ENCODE measurements around the gene CYSTM1. TPM values are rescaled to one million over a fixed set of nuclear protein-coding genes. Genes with fewer than 3 reads are reported as not detected.

Gene CYSTM1
- total RNA-seq, 2 experiments from 2014 or later = 15.8 to 18.5 TPM

DNA sequence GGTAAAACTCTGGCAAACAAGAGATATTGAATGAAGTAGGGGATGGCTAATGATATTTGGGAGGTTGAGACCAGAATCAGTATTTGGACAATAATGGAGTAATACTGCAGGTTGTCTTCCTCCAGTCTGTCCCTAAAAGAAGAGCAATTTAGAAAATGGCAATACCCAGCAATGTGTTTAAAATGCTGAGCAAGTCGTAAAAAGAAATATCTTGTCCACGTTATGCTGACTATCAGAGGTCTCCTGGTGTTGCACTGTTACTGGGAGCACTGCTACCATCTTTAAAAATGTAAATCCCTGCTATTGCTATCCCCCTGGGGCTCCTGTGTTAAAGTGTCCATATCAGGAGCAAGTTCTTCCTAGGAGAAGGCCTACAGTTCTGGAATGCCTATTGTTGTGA lies 10.4 kb downstream of the CYSTM1 start:
- POLR2A ChIA-PET = no interaction called here
- H3K9me3 Mint-ChIP-seq = no peaks in the 10 kb centered on the region
- intact Hi-C loops (cut with micrococcal nuclease) = no loop called here
- DNase-seq (no peak), ATAC-seq (no peak)
- CTCF ChIA-PET = interaction anchor here (1.1 kb wide), 1 partner anchor 41 kb away, joined by 4 read pairs; no protein-coding TSS in a partner anchor
- H3K4me3 Mint-ChIP-seq = no peak overlapping the region
- H3K4me1 Mint-ChIP-seq (ENCODE audit: low read depth) = peaks cover 4% of the 10 kb centered on the region
- peaks cover 3% of the 10 kb centered on the region for H3K27me3 Mint-ChIP-seq
- H3K36me3 Mint-ChIP-seq (ENCODE audit: low read depth) = no peaks in the 10 kb centered on the region
- H3K27ac Mint-ChIP-seq = no peak overlapping the region
- TF ChIP-seq CTCF (IDR thresholded peaks at IDR 0.05) = no peak

DNA sequence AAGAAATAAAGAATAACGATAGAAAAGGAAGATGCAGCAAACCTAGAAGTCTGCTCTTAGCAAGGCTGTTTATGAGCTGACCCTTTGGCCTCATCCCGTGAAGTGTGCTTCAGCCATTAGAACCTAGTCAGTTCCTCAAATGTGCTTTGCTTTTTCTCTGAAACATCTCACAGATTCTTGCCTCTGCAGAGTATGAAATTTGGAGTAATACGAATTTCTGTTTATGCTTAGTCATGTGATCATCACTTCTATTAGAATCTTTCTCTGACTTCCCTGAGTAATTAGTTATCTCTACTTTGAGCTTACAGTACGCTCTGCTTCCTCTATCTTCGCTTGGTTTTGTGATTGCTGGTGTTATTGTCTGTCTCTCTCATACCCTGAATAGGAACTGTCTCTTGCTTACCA lies 11.3 kb downstream of the CYSTM1 start:
- intact Hi-C loops (cut with micrococcal nuclease) = no loop called here
- ATAC-seq (no peak), DNase-seq (no peak)
- no peak for TF ChIP-seq CTCF (IDR thresholded peaks at IDR 0.05)
- Mint-ChIP-seq H3K36me3 (ENCODE audit: low read depth) (no peaks in the 10 kb centered on the region), H3K27ac (no peak overlapping the region), H3K27me3 (peaks cover 3% of the 10 kb centered on the region), H3K4me1 (ENCODE audit: low read depth) (no peaks in the 10 kb centered on the region), H3K9me3 (no peaks in the 10 kb centered on the region), H3K4me3 (no peak overlapping the region)
- ChIA-PET POLR2A (no interaction called here), CTCF (interaction anchor here (1.0 to 1.3 kb wide), 2 partner anchors 165 to 217 kb away, joined by 3 read pairs; no protein-coding TSS in a partner anchor)

- CTCF ChIA-PET = interaction anchor here (1.3 to 2.9 kb wide), 2 partner anchors 14 to 55 kb away, joined by 3 to 8 read pairs; partner anchors contain the start of gene CYSTM1
Observed at GRCh38 chr5:140189253-140189652, 14.3 kb downstream of the CYSTM1 start.

GRCh38 chr5:140189977-140190871 lies 15.2 kb downstream of the CYSTM1 start:
- CTCF ChIA-PET = interaction anchor here (1.5 to 2.9 kb wide), 2 partner anchors 15 to 162 kb away, joined by 4 to 8 read pairs; partner anchors contain the start of gene CYSTM1
- POLR2A ChIA-PET = no interaction called here
- no peak for ATAC-seq
- no peak for DNase-seq
- Mint-ChIP-seq H3K36me3 (ENCODE audit: low read depth) (no peaks in the 10 kb centered on the region), H3K9me3 (no peaks in the 10 kb centered on the region), H3K4me3 (no peak overlapping the region), H3K27me3 (peaks cover 3% of the 10 kb centered on the region), H3K27ac (no peak overlapping the region), H3K4me1 (ENCODE audit: low read depth) (no peaks in the 10 kb centered on the region)
- TF ChIP-seq CTCF (IDR thresholded peaks at IDR 0.05) = no peak
- intact Hi-C loops (cut with micrococcal nuclease) = no loop called here

More at GRCh38 chr5:140189253-140189652, 14.3 kb downstream of the CYSTM1 start:
- Mint-ChIP-seq H3K27ac (no peak overlapping the region), H3K4me3 (no peak overlapping the region), H3K9me3 (no peaks in the 10 kb centered on the region), H3K4me1 (ENCODE audit: low read depth) (no peaks in the 10 kb centered on the region), H3K27me3 (peaks cover 3% of the 10 kb centered on the region), H3K36me3 (ENCODE audit: low read depth) (no peaks in the 10 kb centered on the region)
- intact Hi-C loops (cut with micrococcal nuclease) = no loop called here
- no peak for ATAC-seq
- POLR2A ChIA-PET = no interaction called here
- DNase-seq = no peak
- no peak for TF ChIP-seq CTCF (IDR thresholded peaks at IDR 0.05)

GRCh38 chr5:140190872-140191218 lies 15.9 kb downstream of the CYSTM1 start:
- no peaks in the 10 kb centered on the region for H3K36me3 Mint-ChIP-seq (ENCODE audit: low read depth)
- ChIA-PET CTCF (interaction anchor here (1.5 kb wide), 1 partner anchor 161 kb away, joined by 4 read pairs; no protein-coding TSS in a partner anchor), POLR2A (no interaction called here)
- H3K4me1 Mint-ChIP-seq (ENCODE audit: low read depth) = no peaks in the 10 kb centered on the region
- no peaks in the 10 kb centered on the region for H3K9me3 Mint-ChIP-seq
- intact Hi-C loops (cut with micrococcal nuclease) = no loop called here
- ATAC-seq = no peak
- no peak for TF ChIP-seq CTCF (IDR thresholded peaks at IDR 0.05)
- DNase-seq = no peak
- no peak overlapping the region for H3K4me3 Mint-ChIP-seq
- H3K27ac Mint-ChIP-seq = no peak overlapping the region
- peaks cover 3% of the 10 kb centered on the region for H3K27me3 Mint-ChIP-seq
